ENCODE results near the gene DIAPH3. TPM values are rescaled to one million over a fixed set of nuclear protein-coding genes. Genes with fewer than 3 reads are reported as not detected.

The DIAPH3 gene
- total RNA-seq, 1 experiment from 2014 or later, result 27.6 TPM

- ATAC-seq (no peak), DNase-seq (ENCODE audit: low spot score) (no peak)
- Mint-ChIP-seq H3K27me3 (ENCODE audit: low read depth) (no peaks in the 10 kb centered on the region), H3K9me3 (no peaks in the 10 kb centered on the region), H3K4me1 (peaks cover 25% of the 10 kb centered on the region), H3K27ac (no peak overlapping the region), H3K4me3 (no peak overlapping the region), H3K36me3 (peaks cover 3% of the 10 kb centered on the region; the same call in 1 of the 2 replicates)
- ChIA-PET CTCF (no interaction called here), POLR2A (interaction anchor here (0.7 kb wide), 1 partner anchor 1258 kb away, joined by 3 read pairs; no protein-coding TSS in a partner anchor)
- TF ChIP-seq SOX15 (CRISPR knock-in tag; IDR thresholded peaks at IDR 0.05), result no peak
- no peak for TF ChIP-seq NR3C1 (CRISPR knock-in tag; conservative IDR thresholded peaks at IDR 0.05; ENCODE audit: low read depth)
- TF ChIP-seq ESRRA (CRISPR knock-in tag; IDR thresholded peaks at IDR 0.05; ENCODE audit: borderline replicate concordance), result no peak
- TF ChIP-seq ZNF425 (CRISPR knock-in tag; conservative IDR thresholded peaks at IDR 0.05), result no peak
- TF ChIP-seq PREB (CRISPR knock-in tag; IDR thresholded peaks at IDR 0.05; ENCODE audit: borderline replicate concordance), result no peak
- no peak for TF ChIP-seq ZNF281 (CRISPR knock-in tag; IDR thresholded peaks at IDR 0.05)
Observed at GRCh38 chr13:60167121-60167520, 3.4 kb upstream of the DIAPH3 start.

GRCh38 chr13:60165391-60166099, 1.8 kb upstream of the DIAPH3 start:
- POLR2A ChIA-PET, result no interaction called here
- ATAC-seq, result no peak
- peaks cover 6% of the 10 kb centered on the region for H3K9me3 Mint-ChIP-seq
- H3K36me3 Mint-ChIP-seq, result peaks cover 12% of the 10 kb centered on the region
- no peaks in the 10 kb centered on the region for H3K27me3 Mint-ChIP-seq (ENCODE audit: low read depth)
- H3K27ac Mint-ChIP-seq, result peak overlapping the region; percentile 96
- H3K4me3 Mint-ChIP-seq, result peak overlapping the region; percentile 92
- CTCF ChIA-PET, result interaction anchor here (1.2 to 1.9 kb wide), 2 partner anchors 10 to 95 kb away, joined by 3 to 6 read pairs; no protein-coding TSS in a partner anchor
- no peak for DNase-seq (ENCODE audit: low spot score)
- H3K4me1 Mint-ChIP-seq, result peaks cover 34% of the 10 kb centered on the region
- TF ChIP-seq ZNF416 (CRISPR knock-in tag; IDR thresholded peaks at IDR 0.05) (no peak), ZSCAN18 (CRISPR knock-in tag; IDR thresholded peaks at IDR 0.05) (no peak), FOXJ3 (CRISPR knock-in tag; IDR thresholded peaks at IDR 0.05; ENCODE audit: borderline replicate concordance) (no peak), CBFB (CRISPR knock-in tag; IDR thresholded peaks at IDR 0.05; ENCODE audit: low read depth) (no peak), ZNF512 (CRISPR knock-in tag; IDR thresholded peaks at IDR 0.05; ENCODE audit: borderline replicate concordance) (no peak), TEAD4 (CRISPR knock-in tag; IDR thresholded peaks at IDR 0.05) (no peak), CTCF (IDR thresholded peaks at IDR 0.05) (no peak), E2F5 (CRISPR knock-in tag; IDR thresholded peaks at IDR 0.05) (no peak), ELF4 (CRISPR knock-in tag; IDR thresholded peaks at IDR 0.05; ENCODE audit: low read depth) (no peak), ZNF121 (CRISPR knock-in tag; IDR thresholded peaks at IDR 0.05) (no peak), NR1H2 (CRISPR knock-in tag; IDR thresholded peaks at IDR 0.05) (no peak)

All from WTC11 (cell line).